Measurements from ENCODE around the gene SHISA6. TPM values are rescaled to one million over a fixed set of nuclear protein-coding genes. Genes with fewer than 3 reads are reported as not detected.

Gene SHISA6
- total RNA-seq, 1 donor from 2014 or later = 1.4 TPM

GRCh38 chr17:11378506-11378905 lies 137.5 kb downstream of the SHISA6 start:
- DNase-seq (ENCODE audit: low read depth, low spot score) = no peak
- Mint-ChIP-seq H3K9me3 (no peaks in the 10 kb centered on the region), H3K4me3 (no peak overlapping the region), H3K36me3 (ENCODE audit: low read depth) (no peaks in the 10 kb centered on the region), H3K27ac (ENCODE audit: unreplicated experiment) (no peak overlapping the region), H3K27me3 (ENCODE audit: low read depth) (peaks cover 2% of the 10 kb centered on the region), H3K4me1 (no peaks in the 10 kb centered on the region)
- no peak for TF ChIP-seq CTCF (conservative IDR thresholded peaks at IDR 0.05)

- Mint-ChIP-seq H3K4me3 (no peak overlapping the region), H3K9me3 (no peaks in the 10 kb centered on the region), H3K27ac (ENCODE audit: unreplicated experiment) (no peak overlapping the region), H3K27me3 (ENCODE audit: low read depth) (peaks cover 5% of the 10 kb centered on the region), H3K4me1 (no peaks in the 10 kb centered on the region), H3K36me3 (ENCODE audit: low read depth) (no peaks in the 10 kb centered on the region)
- TF ChIP-seq CTCF (conservative IDR thresholded peaks at IDR 0.05) = no peak
- no peak for DNase-seq (ENCODE audit: low read depth, low spot score)
Measured at GRCh38 chr17:11380761-11381160, 139.7 kb downstream of the SHISA6 start.

GRCh38 chr17:11383157-11383556 lies 142.1 kb downstream of the SHISA6 start:
- no peaks in the 10 kb centered on the region for H3K9me3 Mint-ChIP-seq
- no peak for DNase-seq (ENCODE audit: low read depth, low spot score)

GRCh38 chr17:11384131-11384530 lies 143.1 kb downstream of the SHISA6 start:
- Mint-ChIP-seq H3K4me3 (no peak overlapping the region), H3K27ac (ENCODE audit: unreplicated experiment) (no peak overlapping the region), H3K36me3 (ENCODE audit: low read depth) (no peaks in the 10 kb centered on the region), H3K4me1 (peaks cover 3% of the 10 kb centered on the region), H3K27me3 (ENCODE audit: low read depth) (peaks cover 9% of the 10 kb centered on the region), H3K9me3 (no peaks in the 10 kb centered on the region)
- no peak for TF ChIP-seq CTCF (conservative IDR thresholded peaks at IDR 0.05)
- no peak for DNase-seq (ENCODE audit: low read depth, low spot score)

More at GRCh38 chr17:11383157-11383556, 142.1 kb downstream of the SHISA6 start:
- Mint-ChIP-seq H3K36me3 (ENCODE audit: low read depth) (no peaks in the 10 kb centered on the region), H3K27ac (ENCODE audit: unreplicated experiment) (no peak overlapping the region), H3K27me3 (ENCODE audit: low read depth) (peaks cover 9% of the 10 kb centered on the region), H3K4me3 (no peak overlapping the region), H3K4me1 (peaks cover 3% of the 10 kb centered on the region)
- no peak for TF ChIP-seq CTCF (conservative IDR thresholded peaks at IDR 0.05)

GRCh38 chr17:11387610-11388009 lies 146.6 kb downstream of the SHISA6 start:
- DNase-seq (ENCODE audit: low read depth, low spot score) = no peak
- Mint-ChIP-seq H3K9me3 (peaks cover 6% of the 10 kb centered on the region), H3K36me3 (ENCODE audit: low read depth) (no peaks in the 10 kb centered on the region), H3K4me1 (peaks cover 3% of the 10 kb centered on the region), H3K27ac (ENCODE audit: unreplicated experiment) (no peak overlapping the region), H3K4me3 (no peak overlapping the region), H3K27me3 (ENCODE audit: low read depth) (peaks cover 12% of the 10 kb centered on the region)
- TF ChIP-seq CTCF (conservative IDR thresholded peaks at IDR 0.05) = no peak

- Mint-ChIP-seq H3K4me3 (no peak overlapping the region), H3K9me3 (peaks cover 6% of the 10 kb centered on the region), H3K4me1 (peaks cover 3% of the 10 kb centered on the region), H3K27me3 (ENCODE audit: low read depth) (peaks cover 14% of the 10 kb centered on the region), H3K36me3 (ENCODE audit: low read depth) (no peaks in the 10 kb centered on the region), H3K27ac (ENCODE audit: unreplicated experiment) (no peak overlapping the region)
- DNase-seq (ENCODE audit: low read depth, low spot score) = no peak
- TF ChIP-seq CTCF (conservative IDR thresholded peaks at IDR 0.05) = no peak
Measured at GRCh38 chr17:11388054-11388453, 147.0 kb downstream of the SHISA6 start.
